ENCODE measurements around the gene FH. TPM values are rescaled to one million over a fixed set of nuclear protein-coding genes. Genes with fewer than 3 reads are reported as not detected.

The FH gene
- total RNA-seq, 6 experiments from 2014 or later, result 95.0 to 126 (median 114) TPM

DNA sequence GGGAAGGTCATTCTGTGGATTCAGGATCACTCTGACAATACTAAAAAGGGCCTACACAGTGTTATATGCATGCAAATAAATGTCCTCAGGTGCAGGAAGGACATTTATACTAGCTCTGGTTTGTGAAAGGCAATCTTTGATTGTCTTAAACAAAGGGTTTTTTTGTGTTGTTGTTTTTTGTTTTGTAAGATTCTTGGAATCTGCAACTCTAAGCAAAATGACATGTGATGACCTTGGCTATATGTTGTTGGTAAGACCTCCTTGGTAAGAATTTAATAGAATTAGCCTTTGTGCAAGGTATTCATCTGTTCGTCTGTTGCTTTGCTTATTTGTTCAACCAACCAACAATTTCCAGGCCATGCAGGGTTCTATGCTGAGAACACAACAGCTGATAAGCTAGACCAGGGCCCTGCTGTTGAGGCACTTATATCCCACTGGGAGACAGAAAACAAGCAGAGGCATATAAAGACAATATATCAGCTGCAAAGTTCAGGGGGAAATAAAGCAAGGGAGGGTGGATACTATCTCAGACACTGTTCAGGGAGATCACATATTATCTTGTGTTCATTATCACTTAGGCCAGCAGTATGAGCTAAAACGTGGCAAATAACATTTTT, 60.3 kb downstream of the FH start:
- no peak overlapping the region for H3K27ac ChIP-seq
- TF ChIP-seq, protein P1, sequence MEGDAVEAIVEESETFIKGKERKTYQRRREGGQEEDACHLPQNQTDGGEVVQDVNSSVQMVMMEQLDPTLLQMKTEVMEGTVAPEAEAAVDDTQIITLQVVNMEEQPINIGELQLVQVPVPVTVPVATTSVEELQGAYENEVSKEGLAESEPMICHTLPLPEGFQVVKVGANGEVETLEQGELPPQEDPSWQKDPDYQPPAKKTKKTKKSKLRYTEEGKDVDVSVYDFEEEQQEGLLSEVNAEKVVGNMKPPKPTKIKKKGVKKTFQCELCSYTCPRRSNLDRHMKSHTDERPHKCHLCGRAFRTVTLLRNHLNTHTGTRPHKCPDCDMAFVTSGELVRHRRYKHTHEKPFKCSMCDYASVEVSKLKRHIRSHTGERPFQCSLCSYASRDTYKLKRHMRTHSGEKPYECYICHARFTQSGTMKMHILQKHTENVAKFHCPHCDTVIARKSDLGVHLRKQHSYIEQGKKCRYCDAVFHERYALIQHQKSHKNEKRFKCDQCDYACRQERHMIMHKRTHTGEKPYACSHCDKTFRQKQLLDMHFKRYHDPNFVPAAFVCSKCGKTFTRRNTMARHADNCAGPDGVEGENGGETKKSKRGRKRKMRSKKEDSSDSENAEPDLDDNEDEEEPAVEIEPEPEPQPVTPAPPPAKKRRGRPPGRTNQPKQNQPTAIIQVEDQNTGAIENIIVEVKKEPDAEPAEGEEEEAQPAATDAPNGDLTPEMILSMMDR (IDR thresholded peaks at IDR 0.05), result no peak
- TF ChIP-seq POLR2A (IDR thresholded peaks at IDR 0.05), result no peak
- 25% methylated on average over 2 of the region's 2 CpGs for WGBS (ENCODE audit: insufficient coverage, low coverage, low lambda C conversion rate, missing lambda C conversion rate)
- no peaks in the 10 kb centered on the region for H3K9me3 ChIP-seq
- no peaks in the 10 kb centered on the region for H3K4me1 ChIP-seq
- no peaks in the 10 kb centered on the region for H3K36me3 ChIP-seq
- H3K27me3 ChIP-seq, result no peaks in the 10 kb centered on the region
- no peak overlapping the region for H3K4me3 ChIP-seq
- ATAC-seq (no peak), DNase-seq (no peak)
- intact Hi-C loops (cut with DNase I), result no loop called here

DNA sequence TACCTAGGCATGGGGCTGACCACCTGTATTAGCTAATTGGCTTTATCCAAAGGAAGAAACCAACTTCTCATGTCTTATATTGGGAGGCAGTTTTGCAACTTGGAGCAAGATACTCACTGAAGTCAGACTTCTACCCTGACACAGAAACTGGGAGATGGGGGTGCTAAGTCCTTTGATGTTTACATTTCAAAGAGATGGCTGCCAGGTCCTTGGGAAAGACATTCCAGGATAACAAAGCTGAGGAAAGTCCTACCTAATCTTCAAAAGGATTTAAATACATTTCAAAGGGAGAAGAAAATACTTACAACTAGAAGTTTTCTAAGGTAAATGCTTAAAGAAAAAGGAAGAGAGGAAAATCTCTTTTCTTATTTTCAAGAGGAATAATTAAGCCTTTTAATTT, 62.1 kb downstream of the FH start:
- intact Hi-C loops (cut with DNase I), result no loop called here
- no peak for ATAC-seq

DNA sequence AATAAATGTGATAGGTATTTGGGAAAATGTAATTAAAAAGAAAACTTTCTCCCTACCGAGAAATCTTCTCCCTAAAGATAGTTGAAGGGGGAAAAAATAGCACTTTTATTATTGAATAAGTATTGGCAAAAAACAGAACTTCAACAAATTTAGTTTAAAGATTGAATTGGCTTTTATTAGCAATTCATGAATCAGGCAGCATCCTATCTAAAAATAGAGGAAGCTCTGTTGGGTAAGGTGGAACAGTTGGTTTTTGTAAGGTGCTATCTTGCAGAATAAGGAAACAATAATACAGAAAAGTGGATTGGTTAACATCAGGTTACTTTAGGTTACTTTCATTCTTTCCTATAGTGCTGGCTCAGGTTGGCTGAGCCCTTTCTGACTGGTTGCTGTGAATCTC, 62.8 kb downstream of the FH start:
- Histone ChIP-seq H3K4me3 (no peak overlapping the region), H3K36me3 (no peaks in the 10 kb centered on the region), H3K27ac (no peak overlapping the region), H3K9me3 (no peaks in the 10 kb centered on the region), H3K4me1 (no peaks in the 10 kb centered on the region), H3K27me3 (no peaks in the 10 kb centered on the region)
- intact Hi-C loops (cut with DNase I), result no loop called here
- ATAC-seq (no peak), DNase-seq (no peak)
- 75% methylated on average over 1 of the region's 1 CpG for WGBS (ENCODE audit: insufficient coverage, low coverage, low lambda C conversion rate, missing lambda C conversion rate)
- TF ChIP-seq, protein P1 (IDR thresholded peaks at IDR 0.05), result no peak
- no peak for TF ChIP-seq POLR2A (IDR thresholded peaks at IDR 0.05)

More for the DNA sequence above, 62.1 kb downstream of the FH start:
- Histone ChIP-seq H3K27me3 (no peaks in the 10 kb centered on the region), H3K4me3 (no peak overlapping the region), H3K9me3 (no peaks in the 10 kb centered on the region), H3K4me1 (no peaks in the 10 kb centered on the region), H3K27ac (no peak overlapping the region), H3K36me3 (no peaks in the 10 kb centered on the region)
- TF ChIP-seq, protein P1 (IDR thresholded peaks at IDR 0.05), result no peak
- no peak for TF ChIP-seq POLR2A (IDR thresholded peaks at IDR 0.05)
- DNase-seq, result no peak

DNA sequence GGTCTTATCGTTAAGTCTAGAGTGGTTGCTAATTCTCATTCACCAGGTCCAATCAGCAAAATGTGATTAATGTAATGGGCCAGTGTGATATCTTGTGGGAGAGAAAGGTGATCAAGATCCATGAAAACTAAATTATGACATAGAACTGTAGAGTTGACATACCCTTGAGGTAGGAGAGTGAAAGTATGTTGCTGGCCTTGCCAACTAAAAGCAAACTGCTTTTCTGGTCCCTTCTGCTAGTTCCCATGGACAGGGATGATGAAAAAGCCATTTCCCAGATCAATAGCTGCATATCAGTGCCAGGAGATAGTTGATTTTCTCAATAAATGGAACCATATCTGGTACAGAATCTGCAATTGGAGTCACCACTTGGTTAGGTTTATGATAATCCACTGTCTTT, 65.8 kb downstream of the FH start:
- no peak overlapping the region for H3K27ac ChIP-seq
- WGBS (ENCODE audit: insufficient coverage, low coverage, low lambda C conversion rate, missing lambda C conversion rate), result 50% methylated on average over 1 of the region's 1 CpG
- H3K9me3 ChIP-seq, result no peaks in the 10 kb centered on the region
- H3K4me3 ChIP-seq, result no peak overlapping the region
- TF ChIP-seq POLR2A (IDR thresholded peaks at IDR 0.05), result no peak
- TF ChIP-seq, protein P1 (IDR thresholded peaks at IDR 0.05), result no peak
- H3K36me3 ChIP-seq, result no peaks in the 10 kb centered on the region
- DNase-seq (no peak), ATAC-seq (no peak)
- H3K27me3 ChIP-seq, result no peaks in the 10 kb centered on the region
- intact Hi-C loops (cut with DNase I), result no loop called here
- H3K4me1 ChIP-seq, result no peaks in the 10 kb centered on the region

DNA sequence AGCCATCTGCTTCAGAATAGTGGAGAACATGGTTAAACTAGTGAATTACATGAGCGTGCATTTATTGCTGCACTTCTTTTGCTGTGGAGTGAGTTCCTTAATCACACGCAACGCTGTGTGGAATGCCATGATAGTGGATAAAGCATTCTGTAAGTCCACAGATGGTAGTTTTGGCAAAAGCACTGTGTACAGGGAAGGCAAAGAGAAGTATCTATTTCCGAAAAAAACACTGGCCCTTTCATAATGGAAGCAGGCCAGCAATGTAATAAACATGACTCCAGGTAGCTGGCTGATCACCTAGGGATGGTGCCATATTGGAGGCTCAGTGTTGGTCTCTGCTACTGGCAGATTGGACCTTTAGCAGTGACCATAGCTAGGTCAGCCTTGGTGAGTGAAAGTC, 67.6 kb downstream of the FH start:
- ATAC-seq, result no peak
- intact Hi-C loops (cut with DNase I), result no loop called here
- no peaks in the 10 kb centered on the region for H3K36me3 ChIP-seq
- no peak for DNase-seq
- 58% methylated on average over 3 of the region's 4 CpGs for WGBS (ENCODE audit: insufficient coverage, low coverage, low lambda C conversion rate, missing lambda C conversion rate)
- H3K4me3 ChIP-seq, result no peak overlapping the region
- no peaks in the 10 kb centered on the region for H3K4me1 ChIP-seq
- no peak overlapping the region for H3K27ac ChIP-seq
- TF ChIP-seq POLR2A (IDR thresholded peaks at IDR 0.05), result no peak
- TF ChIP-seq, protein P1 (IDR thresholded peaks at IDR 0.05), result no peak
- H3K9me3 ChIP-seq, result no peaks in the 10 kb centered on the region
- H3K27me3 ChIP-seq, result no peaks in the 10 kb centered on the region

Measured in right lobe of liver (tissue), 6 donors.